ENCODE results near the gene ADGRB3. TPM values are rescaled to one million over a fixed set of nuclear protein-coding genes. Genes with fewer than 3 reads are reported as not detected.

Gene ADGRB3
- total RNA-seq, 1 experiment from 2014 or later, result 0.11 TPM

DNA sequence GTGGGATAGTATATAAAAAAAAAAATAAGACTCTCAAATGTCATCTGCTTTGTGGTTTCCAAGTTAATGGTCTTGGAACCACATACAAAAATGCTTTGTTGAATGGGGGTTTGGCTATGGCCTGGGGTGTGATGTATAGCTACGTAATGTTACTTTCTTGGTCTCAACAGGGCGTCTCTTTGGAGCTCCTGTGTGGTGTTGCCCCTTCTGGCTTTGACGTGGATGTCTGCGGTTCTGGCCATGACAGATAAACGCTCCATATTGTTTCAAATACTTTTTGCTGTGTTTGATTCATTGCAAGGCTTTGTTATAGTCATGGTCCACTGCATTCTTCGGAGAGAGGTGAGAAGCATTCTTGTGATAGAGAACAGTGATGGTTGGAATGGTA is 704.1 kb downstream of the ADGRB3 start:
- no peak for ATAC-seq
- no peaks in the 10 kb centered on the region for H3K36me3 ChIP-seq (ENCODE audit: low read depth, low read length)
- no peaks in the 10 kb centered on the region for H3K9me3 ChIP-seq (ENCODE audit: low read length)
- no peaks in the 10 kb centered on the region for H3K4me1 ChIP-seq (ENCODE audit: insufficient read depth, low read length)
- H3K27ac ChIP-seq (ENCODE audit: low read length), result no peak overlapping the region
- no peak overlapping the region for H2AFZ ChIP-seq (ENCODE audit: low read length)
- POLR2A ChIA-PET (ENCODE audit: unreplicated experiment), result no interaction called here
- H4K20me1 ChIP-seq (ENCODE audit: low read length), result no peaks in the 10 kb centered on the region
- BruUV-seq (replicated peaks), result no TSS peak
- H3K9me2 ChIP-seq (replicated peaks; ENCODE audit: low read length), result no peaks in the 10 kb centered on the region
- DNase-seq, result no peak
- H3K4me2 ChIP-seq (ENCODE audit: low read length), result no peak overlapping the region
- no peaks in the 10 kb centered on the region for H3K27me3 ChIP-seq (ENCODE audit: low read length)
- intact Hi-C loops (cut with micrococcal nuclease), result no loop called here
- CTCF ChIA-PET, result no interaction called here
- H3F3A ChIP-seq (ENCODE audit: low read length, unreplicated experiment), result no peaks in the 10 kb centered on the region
- H3K4me3 ChIP-seq (ENCODE audit: low read length), result no peak overlapping the region
- no peak overlapping the region for H3K9ac ChIP-seq (ENCODE audit: low read length)
- TF ChIP-seq, protein P1, sequence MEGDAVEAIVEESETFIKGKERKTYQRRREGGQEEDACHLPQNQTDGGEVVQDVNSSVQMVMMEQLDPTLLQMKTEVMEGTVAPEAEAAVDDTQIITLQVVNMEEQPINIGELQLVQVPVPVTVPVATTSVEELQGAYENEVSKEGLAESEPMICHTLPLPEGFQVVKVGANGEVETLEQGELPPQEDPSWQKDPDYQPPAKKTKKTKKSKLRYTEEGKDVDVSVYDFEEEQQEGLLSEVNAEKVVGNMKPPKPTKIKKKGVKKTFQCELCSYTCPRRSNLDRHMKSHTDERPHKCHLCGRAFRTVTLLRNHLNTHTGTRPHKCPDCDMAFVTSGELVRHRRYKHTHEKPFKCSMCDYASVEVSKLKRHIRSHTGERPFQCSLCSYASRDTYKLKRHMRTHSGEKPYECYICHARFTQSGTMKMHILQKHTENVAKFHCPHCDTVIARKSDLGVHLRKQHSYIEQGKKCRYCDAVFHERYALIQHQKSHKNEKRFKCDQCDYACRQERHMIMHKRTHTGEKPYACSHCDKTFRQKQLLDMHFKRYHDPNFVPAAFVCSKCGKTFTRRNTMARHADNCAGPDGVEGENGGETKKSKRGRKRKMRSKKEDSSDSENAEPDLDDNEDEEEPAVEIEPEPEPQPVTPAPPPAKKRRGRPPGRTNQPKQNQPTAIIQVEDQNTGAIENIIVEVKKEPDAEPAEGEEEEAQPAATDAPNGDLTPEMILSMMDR (conservative IDR thresholded peaks at IDR 0.05; ENCODE audit: low read depth, low read length), result no peak
- no peaks in the 10 kb centered on the region for H3K79me2 ChIP-seq (ENCODE audit: low read length)

DNA sequence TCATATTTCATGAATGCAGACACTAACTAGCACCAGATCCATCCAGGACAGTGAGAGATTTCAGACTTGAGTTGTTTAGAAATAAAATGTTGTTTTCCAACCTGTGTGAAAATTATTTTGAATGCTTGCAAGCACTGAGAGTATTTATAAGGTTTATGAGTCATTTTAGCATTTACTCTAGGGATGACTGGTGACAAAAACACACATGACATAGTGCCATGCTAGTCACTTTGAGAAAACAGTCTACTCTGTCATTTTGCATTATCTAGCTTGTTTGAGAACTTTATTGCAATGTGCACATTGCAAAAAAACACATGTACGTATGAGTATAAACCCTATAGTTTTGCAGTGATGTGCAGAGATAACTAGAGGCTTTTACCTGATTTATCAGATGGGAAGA is 705.1 kb downstream of the ADGRB3 start:
- no peak overlapping the region for H3K9ac ChIP-seq (ENCODE audit: low read length)
- H3K4me3 ChIP-seq (ENCODE audit: low read length), result no peak overlapping the region
- POLR2A ChIA-PET (ENCODE audit: unreplicated experiment), result no interaction called here
- no peak overlapping the region for H3K27ac ChIP-seq (ENCODE audit: low read length)
- H3K79me2 ChIP-seq (ENCODE audit: low read length), result no peaks in the 10 kb centered on the region
- H3K9me3 ChIP-seq (ENCODE audit: low read length), result no peaks in the 10 kb centered on the region
- DNase-seq (no peak), ATAC-seq (no peak)
- no TSS peak for BruUV-seq (replicated peaks)
- intact Hi-C loops (cut with micrococcal nuclease), result no loop called here
- no peaks in the 10 kb centered on the region for H3K9me2 ChIP-seq (replicated peaks; ENCODE audit: low read length)
- H3K4me2 ChIP-seq (ENCODE audit: low read length), result no peak overlapping the region
- no peak for TF ChIP-seq EZH2 (IDR thresholded peaks at IDR 0.05; ENCODE audit: low read length, unreplicated experiment)
- TF ChIP-seq, protein P1 (conservative IDR thresholded peaks at IDR 0.05; ENCODE audit: low read depth, low read length), result no peak
- no peak for TF ChIP-seq EZH2phosphoT487 (IDR thresholded peaks at IDR 0.05; ENCODE audit: borderline replicate concordance, low read length)
- no peaks in the 10 kb centered on the region for H3K27me3 ChIP-seq (ENCODE audit: low read length)
- no peaks in the 10 kb centered on the region for H3K36me3 ChIP-seq (ENCODE audit: low read depth, low read length)
- no peaks in the 10 kb centered on the region for H3F3A ChIP-seq (ENCODE audit: low read length, unreplicated experiment)
- CTCF ChIA-PET, result no interaction called here
- H4K20me1 ChIP-seq (ENCODE audit: low read length), result no peaks in the 10 kb centered on the region
- H2AFZ ChIP-seq (ENCODE audit: low read length), result no peak overlapping the region
- no peaks in the 10 kb centered on the region for H3K4me1 ChIP-seq (ENCODE audit: insufficient read depth, low read length)

DNA sequence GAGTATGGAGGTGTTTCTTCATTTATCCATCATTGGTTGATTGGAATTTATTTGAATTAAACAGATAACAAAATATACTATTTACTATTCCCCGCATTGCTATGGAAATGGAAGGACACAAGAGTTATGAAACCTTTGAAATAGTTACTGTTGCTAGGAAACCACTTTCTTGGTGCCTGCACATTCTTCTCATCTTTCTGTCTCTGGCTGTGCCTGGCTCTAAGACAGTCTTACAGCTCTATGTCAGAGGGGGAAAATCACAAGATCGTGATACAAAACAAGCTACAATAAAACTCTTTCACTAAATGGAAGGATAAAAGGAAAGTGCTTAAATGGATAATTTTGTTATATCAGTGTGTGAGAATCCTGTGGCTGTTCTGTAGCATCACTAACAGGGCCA is 708.8 kb downstream of the ADGRB3 start:
- POLR2A ChIA-PET (ENCODE audit: unreplicated experiment), result no interaction called here
- BruUV-seq (replicated peaks), result no TSS peak

More for the DNA sequence above, 708.8 kb downstream of the ADGRB3 start:
- intact Hi-C loops (cut with micrococcal nuclease), result no loop called here
- ATAC-seq, result no peak
- H3K4me3 ChIP-seq (ENCODE audit: low read length), result no peak overlapping the region
- H3K9me2 ChIP-seq (replicated peaks; ENCODE audit: low read length), result no peaks in the 10 kb centered on the region
- H2AFZ ChIP-seq (ENCODE audit: low read length), result no peak overlapping the region
- H3K27ac ChIP-seq (ENCODE audit: low read length), result no peak overlapping the region
- no peaks in the 10 kb centered on the region for H3K79me2 ChIP-seq (ENCODE audit: low read length)
- TF ChIP-seq EZH2phosphoT487 (IDR thresholded peaks at IDR 0.05; ENCODE audit: borderline replicate concordance, low read length) (no peak), EZH2 (IDR thresholded peaks at IDR 0.05; ENCODE audit: low read length, unreplicated experiment) (no peak)
- H3K4me2 ChIP-seq (ENCODE audit: low read length), result no peak overlapping the region
- H4K20me1 ChIP-seq (ENCODE audit: low read length), result no peaks in the 10 kb centered on the region
- no peaks in the 10 kb centered on the region for H3K9me3 ChIP-seq (ENCODE audit: low read length)
- H3F3A ChIP-seq (ENCODE audit: low read length, unreplicated experiment), result no peaks in the 10 kb centered on the region
- no peaks in the 10 kb centered on the region for H3K4me1 ChIP-seq (ENCODE audit: insufficient read depth, low read length)
- no peak overlapping the region for H3K9ac ChIP-seq (ENCODE audit: low read length)
- no peaks in the 10 kb centered on the region for H3K27me3 ChIP-seq (ENCODE audit: low read length)
- no peak for DNase-seq
- CTCF ChIA-PET, result no interaction called here
- H3K36me3 ChIP-seq (ENCODE audit: low read depth, low read length), result no peaks in the 10 kb centered on the region
